ENCODE data around the gene DMXL1.
"Not testable (repeated sequence)": the region's sequence is repeated elsewhere in the genome, so short reads cannot be mapped to it uniquely, and the experiment has no call there.

DMXL1 gene

DNA sequence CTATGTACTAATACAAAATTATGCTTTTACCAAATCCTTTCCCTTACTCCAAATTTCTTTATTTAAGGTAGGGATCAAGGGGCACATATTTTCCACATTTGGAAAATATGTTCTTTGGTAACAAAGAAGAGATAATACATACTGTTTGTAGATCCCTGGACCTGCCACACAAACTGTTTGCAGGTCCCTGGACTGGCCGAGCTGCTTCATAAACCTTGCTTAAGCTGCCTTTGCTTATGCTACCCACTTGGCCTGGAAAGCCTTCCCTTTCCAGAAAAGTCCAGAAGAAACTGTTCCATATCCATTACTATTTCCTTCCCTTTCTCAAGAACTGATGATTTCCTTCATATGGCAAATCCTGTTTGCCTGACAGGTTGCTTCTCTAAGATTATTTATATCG, 22.6 kb upstream of the DMXL1 start:
- H3K9me3 Mint-ChIP-seq: no peaks in the 10 kb centered on the region
- H3K4me3 Mint-ChIP-seq: no peak overlapping the region
- H3K27ac Mint-ChIP-seq: no peak overlapping the region
- no peaks in the 10 kb centered on the region for H3K27me3 Mint-ChIP-seq
- H3K36me3 Mint-ChIP-seq (ENCODE audit: low read depth): no peaks in the 10 kb centered on the region
- intact Hi-C loops (cut with micrococcal nuclease): no loop called here
- peaks cover 26% of the 10 kb centered on the region for H3K4me1 Mint-ChIP-seq (ENCODE audit: low read depth)

DNA sequence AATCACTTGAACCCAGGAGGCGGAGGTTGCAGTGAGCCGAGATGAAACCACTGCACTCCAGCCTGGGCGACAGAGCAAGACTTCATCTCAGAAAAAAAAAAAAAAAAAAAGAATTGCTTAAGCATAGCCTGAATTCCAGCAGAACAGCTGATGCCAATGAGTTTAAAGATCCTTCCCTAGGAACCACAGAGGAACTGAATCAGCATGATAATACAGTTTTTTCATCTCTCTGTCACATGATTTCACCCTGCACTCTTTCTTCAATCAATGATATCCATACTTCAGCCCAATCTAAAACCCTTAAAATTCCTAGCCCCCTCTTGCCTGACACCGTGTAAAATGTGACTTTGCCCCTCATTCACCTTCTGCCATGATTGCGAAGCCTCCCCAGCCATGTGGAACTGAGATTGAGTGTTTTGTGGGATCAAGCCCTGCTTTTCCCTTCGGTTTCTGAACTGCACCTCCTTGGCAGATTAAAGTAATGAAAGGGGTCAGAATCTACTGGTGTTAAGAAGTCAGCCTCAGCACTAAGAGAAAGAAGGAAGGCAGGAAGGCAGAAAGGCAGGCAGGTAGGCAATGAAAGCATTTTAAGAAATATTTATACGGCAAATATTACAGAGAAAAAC, 20.9 kb upstream of the DMXL1 start:
- intact Hi-C loops (cut with micrococcal nuclease): no loop called here
- Mint-ChIP-seq H3K4me1 (ENCODE audit: low read depth) (peaks cover 30% of the 10 kb centered on the region), H3K4me3 (peak overlapping the region; percentile 45), H3K27ac (peak overlapping the region; percentile 95), H3K36me3 (ENCODE audit: low read depth) (no peaks in the 10 kb centered on the region), H3K9me3 (no peaks in the 10 kb centered on the region), H3K27me3 (no peaks in the 10 kb centered on the region)

DNA sequence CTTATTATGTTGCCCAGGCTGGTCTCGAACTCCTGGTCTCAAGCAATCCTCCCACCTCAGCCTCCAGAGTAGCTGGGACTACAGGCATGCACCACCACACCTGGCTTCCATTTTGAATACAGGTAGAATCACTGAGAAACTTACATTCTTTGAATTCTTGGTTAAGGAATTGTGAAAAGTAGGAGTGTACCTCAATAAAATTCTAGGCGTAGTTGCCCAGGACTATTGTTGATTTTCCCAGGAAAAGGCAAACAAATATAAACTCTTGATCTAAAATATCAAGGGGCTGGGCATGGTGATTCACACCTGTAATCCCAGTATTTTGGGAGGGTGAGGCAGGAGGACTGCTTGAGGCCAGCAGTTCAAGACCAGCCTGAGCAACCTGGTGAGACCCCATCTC, 16.8 kb upstream of the DMXL1 start:
- no peak overlapping the region for H3K4me3 Mint-ChIP-seq
- H3K27me3 Mint-ChIP-seq: no peaks in the 10 kb centered on the region
- H3K4me1 Mint-ChIP-seq (ENCODE audit: low read depth): peaks cover 30% of the 10 kb centered on the region
- intact Hi-C loops (cut with micrococcal nuclease): no loop called here
- H3K27ac Mint-ChIP-seq: no peak overlapping the region
- no peaks in the 10 kb centered on the region for H3K9me3 Mint-ChIP-seq
- H3K36me3 Mint-ChIP-seq (ENCODE audit: low read depth): no peaks in the 10 kb centered on the region

DNA sequence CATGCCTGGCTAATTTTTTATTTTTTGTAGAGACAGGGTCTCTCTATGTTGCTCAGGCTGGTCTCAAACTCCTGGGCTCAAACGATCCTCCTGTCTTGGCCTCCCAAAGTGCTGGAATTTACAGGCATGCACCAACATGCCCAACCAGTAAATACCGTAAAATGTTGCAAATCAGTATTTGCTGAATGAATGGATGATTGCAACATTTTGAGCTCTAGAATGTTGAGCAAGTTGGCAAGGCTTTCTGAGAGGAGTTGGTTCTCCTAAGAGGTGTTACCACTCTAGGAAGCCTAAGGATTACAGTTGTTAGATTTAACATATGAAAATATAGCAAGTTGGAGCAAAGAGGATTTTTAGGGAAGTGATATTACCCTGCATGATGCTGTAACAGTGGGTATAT, 15.6 kb upstream of the DMXL1 start:
- Mint-ChIP-seq H3K9me3 (no peaks in the 10 kb centered on the region), H3K27me3 (no peaks in the 10 kb centered on the region), H3K36me3 (ENCODE audit: low read depth) (no peaks in the 10 kb centered on the region), H3K4me3 (no peak overlapping the region), H3K4me1 (ENCODE audit: low read depth) (peaks cover 18% of the 10 kb centered on the region), H3K27ac (peak overlapping the region; percentile 25)
- intact Hi-C loops (cut with micrococcal nuclease): no loop called here

DNA sequence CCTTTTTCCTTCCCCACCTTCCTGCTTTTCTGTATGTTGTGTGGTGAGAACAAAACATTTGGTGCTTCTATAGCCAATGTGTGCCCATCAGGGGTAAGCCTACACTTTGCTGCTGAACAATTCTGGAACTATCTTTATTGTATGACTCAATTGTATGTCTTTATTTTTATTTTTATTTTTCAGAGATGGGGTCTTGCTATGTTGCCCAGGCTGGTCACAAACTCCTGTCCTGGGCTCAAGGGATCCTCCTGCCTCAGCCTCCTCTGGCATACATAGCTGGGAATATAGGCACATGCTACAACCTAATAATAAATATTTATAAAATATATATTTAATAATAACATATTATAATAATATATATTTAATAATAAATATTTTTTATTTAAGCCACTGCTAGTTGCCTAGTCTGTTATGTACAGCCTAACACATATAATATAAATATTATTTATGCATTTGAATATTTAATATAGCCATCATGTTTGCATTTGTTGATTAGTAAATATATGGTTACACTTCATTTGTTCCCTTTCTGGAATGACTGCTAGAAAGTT, 11.8 kb upstream of the DMXL1 start:
- Mint-ChIP-seq H3K4me3 (no peak overlapping the region), H3K27ac (no peak overlapping the region), H3K36me3 (ENCODE audit: low read depth) (no peaks in the 10 kb centered on the region), H3K9me3 (no peaks in the 10 kb centered on the region), H3K27me3 (no peaks in the 10 kb centered on the region), H3K4me1 (ENCODE audit: low read depth) (peaks cover 22% of the 10 kb centered on the region)
- intact Hi-C loops (cut with micrococcal nuclease): no loop called here

DNA sequence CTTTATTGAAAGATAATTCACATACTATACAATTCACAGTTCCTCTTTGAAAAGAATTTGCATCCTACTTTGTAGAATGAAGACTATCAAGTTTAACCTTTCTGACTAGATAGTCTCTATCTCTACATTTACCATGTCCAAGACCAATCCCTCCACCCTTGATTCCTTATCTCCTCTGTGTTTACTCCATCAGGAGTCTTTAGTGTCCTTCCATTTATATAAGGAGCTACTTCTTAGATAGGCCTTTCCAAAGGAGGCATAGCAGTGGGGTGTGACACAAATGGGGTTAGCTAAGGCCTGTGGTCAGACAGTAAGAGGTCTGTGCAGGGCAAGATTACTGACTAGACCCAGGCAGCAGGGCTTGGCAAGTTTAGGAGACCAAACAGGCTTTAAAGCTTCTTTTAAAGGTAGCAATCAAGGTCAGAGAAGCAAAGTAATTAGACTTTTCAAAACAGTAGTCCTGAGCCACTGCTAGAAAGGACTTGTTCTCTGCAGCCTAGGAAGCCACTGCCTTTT, 11.1 kb upstream of the DMXL1 start:
- no peak overlapping the region for H3K27ac Mint-ChIP-seq
- H3K36me3 Mint-ChIP-seq (ENCODE audit: low read depth): no peaks in the 10 kb centered on the region
- intact Hi-C loops (cut with micrococcal nuclease): no loop called here
- no peaks in the 10 kb centered on the region for H3K27me3 Mint-ChIP-seq
- H3K4me3 Mint-ChIP-seq: no peak overlapping the region
- H3K4me1 Mint-ChIP-seq (ENCODE audit: low read depth): peaks cover 23% of the 10 kb centered on the region
- H3K9me3 Mint-ChIP-seq: no peaks in the 10 kb centered on the region

DNA sequence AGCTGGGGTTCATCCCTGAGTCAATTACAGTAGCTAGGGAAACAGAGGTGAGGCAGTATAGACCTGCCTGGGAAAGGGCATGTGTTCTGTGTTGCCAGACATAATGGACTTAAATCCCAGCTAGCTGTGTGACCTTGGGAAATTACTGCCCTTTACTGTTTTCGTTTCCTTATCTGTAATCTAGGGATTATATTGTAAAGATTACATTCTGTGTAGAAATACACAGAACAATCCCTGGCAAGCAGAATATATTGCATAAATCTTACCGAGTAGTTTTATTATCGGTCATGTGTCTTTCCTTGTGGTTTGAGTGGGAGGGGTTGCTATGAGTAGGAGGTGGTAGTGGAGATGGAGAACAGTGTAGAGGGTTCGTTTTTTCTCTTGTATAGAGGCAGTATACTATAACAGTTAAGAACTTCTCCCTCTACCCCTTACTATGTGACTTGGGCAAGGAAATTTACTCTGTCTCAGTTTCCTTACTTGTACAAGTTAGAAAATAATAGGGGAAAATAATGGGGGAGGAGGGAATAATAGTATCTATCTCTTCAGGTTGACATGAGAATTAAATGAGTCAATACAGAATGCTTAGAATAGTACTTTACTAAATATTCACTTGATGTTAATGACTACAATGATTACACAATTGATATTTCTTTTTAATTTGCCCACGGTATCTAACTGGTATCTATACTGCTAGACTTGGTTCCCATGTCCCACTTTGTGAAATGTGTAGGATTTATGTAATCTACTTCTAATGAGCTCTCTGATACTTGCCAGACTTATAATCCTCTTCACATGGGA, 7.1 kb upstream of the DMXL1 start:
- peak overlapping the region; percentile 50 for H3K4me3 Mint-ChIP-seq
- H3K27me3 Mint-ChIP-seq: no peaks in the 10 kb centered on the region
- no peaks in the 10 kb centered on the region for H3K9me3 Mint-ChIP-seq
- peak overlapping the region; percentile 59 for H3K27ac Mint-ChIP-seq
- H3K36me3 Mint-ChIP-seq (ENCODE audit: low read depth): no peaks in the 10 kb centered on the region
- H3K4me1 Mint-ChIP-seq (ENCODE audit: low read depth): peaks cover 26% of the 10 kb centered on the region
- intact Hi-C loops (cut with micrococcal nuclease): no loop called here

DNA sequence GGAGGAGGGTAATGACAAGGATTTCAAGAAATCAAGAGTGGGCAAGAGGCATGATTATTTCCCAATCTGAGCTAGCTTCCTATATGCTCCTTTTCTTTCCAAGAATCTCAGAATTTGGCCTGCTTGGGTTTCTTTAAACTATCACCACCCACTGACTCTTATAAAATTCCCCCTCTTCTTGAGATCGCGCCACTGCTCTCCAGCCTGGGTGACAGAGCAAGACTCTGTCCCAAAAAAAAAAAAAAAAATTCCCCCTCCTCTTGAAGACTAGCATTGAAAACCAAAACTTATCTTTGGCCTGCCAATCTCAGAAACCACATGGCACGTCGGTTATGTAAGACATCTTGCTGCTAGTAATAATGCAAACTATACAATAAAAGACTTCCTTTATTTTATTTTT, 3.4 kb upstream of the DMXL1 start:
- peaks cover 26% of the 10 kb centered on the region for H3K4me1 Mint-ChIP-seq (ENCODE audit: low read depth)
- H3K27me3 Mint-ChIP-seq: no peaks in the 10 kb centered on the region
- H3K27ac Mint-ChIP-seq: peak overlapping the region; percentile 67
- no peak overlapping the region for H3K4me3 Mint-ChIP-seq
- H3K9me3 Mint-ChIP-seq: no peaks in the 10 kb centered on the region
- intact Hi-C loops (cut with micrococcal nuclease): no loop called here
- H3K36me3 Mint-ChIP-seq (ENCODE audit: low read depth): peaks cover 15% of the 10 kb centered on the region

DNA sequence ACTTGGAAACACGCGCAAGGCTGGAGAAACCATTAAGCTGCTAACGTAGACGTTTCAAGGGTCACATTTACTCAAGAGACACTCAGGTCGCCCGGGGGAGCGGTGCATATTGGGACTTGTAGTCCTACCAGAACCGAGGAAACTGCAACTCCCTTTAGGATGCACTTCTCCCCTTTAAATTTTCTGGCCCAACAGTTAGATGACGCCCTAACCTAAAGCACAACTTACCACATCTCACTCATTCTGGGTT, 384 bp upstream of the DMXL1 start:
- peaks cover 25% of the 10 kb centered on the region for H3K36me3 Mint-ChIP-seq (ENCODE audit: low read depth)
- intact Hi-C loops (cut with micrococcal nuclease): loop anchor here (5.0 kb wide), 4 partner anchors 48 to 342 kb away; partner anchors contain the start of gene DTWD2
- peaks cover 37% of the 10 kb centered on the region for H3K4me1 Mint-ChIP-seq (ENCODE audit: low read depth)
- H3K27ac Mint-ChIP-seq: peak overlapping the region; percentile 97
- no peaks in the 10 kb centered on the region for H3K9me3 Mint-ChIP-seq
- peak overlapping the region; percentile 89 for H3K4me3 Mint-ChIP-seq
- no peaks in the 10 kb centered on the region for H3K27me3 Mint-ChIP-seq

DNA sequence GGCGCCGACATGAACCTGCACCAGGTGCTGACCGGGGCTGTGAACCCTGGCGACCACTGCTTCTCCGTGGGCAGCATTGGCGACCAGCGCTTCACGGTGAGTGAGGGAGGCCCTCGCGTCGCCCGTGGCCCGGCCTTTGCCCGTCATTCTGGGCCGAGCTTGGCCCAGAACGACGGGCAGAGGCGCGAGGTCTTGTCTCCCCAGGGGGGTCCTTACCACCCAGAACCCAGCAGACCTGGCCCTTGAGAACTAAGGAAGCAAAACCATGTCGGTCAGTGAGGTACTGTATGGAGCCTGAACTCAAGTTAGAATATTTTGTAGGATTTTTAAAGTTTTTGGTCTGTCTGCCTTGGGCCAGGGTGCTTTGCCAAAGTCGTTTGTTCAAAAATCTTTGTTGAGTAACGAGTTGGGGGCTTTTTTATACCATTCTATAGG, 691 bp downstream of the DMXL1 start:
- H3K27me3 Mint-ChIP-seq: no peaks in the 10 kb centered on the region
- no peaks in the 10 kb centered on the region for H3K9me3 Mint-ChIP-seq
- peak overlapping the region; percentile 89 for H3K4me3 Mint-ChIP-seq
- peaks cover 25% of the 10 kb centered on the region for H3K36me3 Mint-ChIP-seq (ENCODE audit: low read depth)
- peak overlapping the region; percentile 97 for H3K27ac Mint-ChIP-seq
- intact Hi-C loops (cut with micrococcal nuclease): loop anchor here (5.0 kb wide), 4 partner anchors 49 to 341 kb away; partner anchors contain the start of gene DTWD2
- H3K4me1 Mint-ChIP-seq (ENCODE audit: low read depth): peaks cover 47% of the 10 kb centered on the region

DNA sequence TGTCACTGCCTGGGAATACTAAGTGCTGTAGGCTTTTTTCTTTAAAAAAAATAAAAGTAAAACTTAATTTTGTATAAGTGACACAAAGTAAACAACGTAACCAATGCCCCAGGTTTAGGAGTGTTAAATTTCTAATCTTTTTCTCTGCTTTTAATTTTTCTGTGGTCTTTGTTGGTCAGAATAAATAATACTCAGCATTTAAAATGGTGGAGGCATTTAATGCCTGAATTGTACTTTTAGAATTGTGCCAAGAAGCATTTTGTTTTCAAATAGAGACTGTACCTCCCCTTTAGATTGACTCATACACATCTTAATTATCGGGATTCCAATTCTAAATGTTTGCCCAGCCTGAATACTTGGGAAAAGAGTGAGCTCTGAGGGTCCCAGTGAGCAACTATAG, 1.6 kb downstream of the DMXL1 start:
- Mint-ChIP-seq H3K27ac (no peak overlapping the region), H3K27me3 (no peaks in the 10 kb centered on the region), H3K9me3 (no peaks in the 10 kb centered on the region), H3K4me1 (ENCODE audit: low read depth) (peaks cover 45% of the 10 kb centered on the region), H3K4me3 (peak overlapping the region; percentile 42), H3K36me3 (ENCODE audit: low read depth) (peaks cover 25% of the 10 kb centered on the region)
- intact Hi-C loops (cut with micrococcal nuclease): loop anchor here (5.0 kb wide), 4 partner anchors 50 to 340 kb away; partner anchors contain the start of gene DTWD2

DNA sequence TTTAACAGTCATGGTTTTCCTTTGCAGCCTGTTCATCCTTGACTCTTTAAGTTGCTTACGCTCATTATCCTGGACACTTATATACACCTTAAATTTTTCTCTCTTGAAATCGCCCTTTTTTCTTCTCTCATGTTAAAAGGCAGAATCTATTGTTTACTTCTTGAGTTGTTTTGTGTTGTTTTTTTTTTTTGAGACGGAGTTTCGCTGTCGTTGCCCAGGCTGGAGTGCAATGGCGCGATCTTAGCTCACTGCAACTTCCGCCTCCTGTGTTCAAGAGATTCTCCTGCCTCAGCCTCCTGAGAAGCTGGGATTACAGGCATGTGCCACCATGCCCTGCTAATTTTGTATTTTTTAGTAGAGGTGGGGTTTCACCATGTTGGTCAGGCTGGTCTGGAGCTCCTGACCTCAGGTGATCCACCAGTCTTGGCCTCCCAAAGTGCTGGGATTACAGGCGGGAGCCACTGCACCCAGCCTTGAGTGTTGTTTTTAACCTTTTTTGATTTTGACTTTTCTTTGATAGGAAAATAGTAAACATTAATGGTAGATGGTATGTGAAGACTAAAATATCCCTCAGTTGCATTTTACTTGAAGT, 3.0 kb downstream of the DMXL1 start:
- intact Hi-C loops (cut with micrococcal nuclease): loop anchor here (5.0 kb wide), 4 partner anchors 52 to 338 kb away; partner anchors contain the start of gene DTWD2
- peaks cover 30% of the 10 kb centered on the region for H3K36me3 Mint-ChIP-seq (ENCODE audit: low read depth)
- H3K27ac Mint-ChIP-seq: peak overlapping the region; percentile 75
- peaks cover 42% of the 10 kb centered on the region for H3K4me1 Mint-ChIP-seq (ENCODE audit: low read depth)
- peak overlapping the region; percentile 56 for H3K4me3 Mint-ChIP-seq
- not testable (repeated sequence) for H3K9me3 Mint-ChIP-seq, H3K27me3 Mint-ChIP-seq

DNA sequence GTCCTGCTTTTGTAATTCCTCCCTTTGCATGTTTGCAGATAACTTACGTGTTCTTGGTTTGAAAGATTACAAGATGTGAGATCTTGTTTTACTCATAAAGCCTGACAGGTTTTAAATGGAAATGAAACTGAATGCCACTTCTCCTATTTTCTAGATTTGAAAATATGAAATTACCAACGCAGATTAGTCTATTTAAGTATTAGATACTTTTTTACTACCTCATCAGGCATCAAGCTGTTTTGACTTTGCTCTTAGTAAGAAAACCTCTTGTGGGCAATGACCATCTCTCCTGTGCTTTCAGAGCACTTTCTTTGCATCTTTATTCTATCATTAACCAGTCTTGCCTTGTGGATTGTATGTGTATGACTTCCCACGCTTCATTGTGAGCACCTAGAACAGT, 3.5 kb downstream of the DMXL1 start:
- Mint-ChIP-seq H3K27me3 (no peaks in the 10 kb centered on the region), H3K27ac (peak overlapping the region; percentile 75), H3K36me3 (ENCODE audit: low read depth) (peaks cover 36% of the 10 kb centered on the region), H3K4me1 (ENCODE audit: low read depth) (peaks cover 48% of the 10 kb centered on the region), H3K9me3 (no peaks in the 10 kb centered on the region), H3K4me3 (peak overlapping the region; percentile 56)
- intact Hi-C loops (cut with micrococcal nuclease): loop anchor here (5.0 kb wide), 4 partner anchors 52 to 338 kb away; partner anchors contain the start of gene DTWD2

DNA sequence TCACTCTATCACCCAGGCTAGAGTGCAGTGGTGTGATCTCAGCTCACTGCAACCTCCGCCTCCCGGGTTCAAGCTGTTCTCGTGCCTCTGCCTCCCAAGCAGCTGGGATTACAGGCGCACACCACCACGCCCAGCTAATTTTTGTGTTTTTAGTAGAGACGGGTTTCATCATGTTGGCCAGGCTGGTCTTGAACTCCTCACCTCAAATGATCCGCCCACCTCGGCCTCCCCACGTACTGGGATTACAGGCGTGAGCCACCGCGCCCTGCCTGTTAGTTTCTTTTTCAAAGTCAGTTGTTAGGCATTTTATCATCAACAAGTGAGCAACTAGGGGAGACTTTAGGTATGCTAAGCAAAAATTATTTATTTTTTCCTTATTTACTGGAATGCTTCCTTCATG, 4.4 kb downstream of the DMXL1 start:
- intact Hi-C loops (cut with micrococcal nuclease); H3K4me3 Mint-ChIP-seq; H3K27me3 Mint-ChIP-seq; H3K9me3 Mint-ChIP-seq; H3K27ac Mint-ChIP-seq: not testable (repeated sequence)
- H3K36me3 Mint-ChIP-seq (ENCODE audit: low read depth): peaks cover 36% of the 10 kb centered on the region
- peaks cover 53% of the 10 kb centered on the region for H3K4me1 Mint-ChIP-seq (ENCODE audit: low read depth)
